ENCODE measurements around the gene SGMS1.
A peak's percentile ranks its signal among the peaks of the same experiment; 100 is the strongest.

The SGMS1 gene

DNA sequence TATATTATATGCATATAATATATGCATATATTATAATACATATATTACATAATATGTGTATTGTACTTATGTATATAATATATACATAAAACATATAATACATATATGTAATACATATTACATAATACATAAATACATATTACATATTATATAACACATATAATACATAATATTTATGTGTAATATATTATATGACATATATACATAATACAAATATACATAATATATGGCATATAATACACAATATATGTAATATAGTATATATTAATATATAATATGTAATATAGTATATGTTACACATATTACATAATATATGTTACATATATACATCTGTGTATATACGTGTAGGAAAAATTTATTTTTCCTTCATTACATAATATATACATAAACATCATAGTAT lies 63.4 kb downstream of the SGMS1 start:
- intact Hi-C loops (cut with DNase I; ENCODE audit: low total_unique reads) = no loop called here
- TF ChIP-seq, protein P1, sequence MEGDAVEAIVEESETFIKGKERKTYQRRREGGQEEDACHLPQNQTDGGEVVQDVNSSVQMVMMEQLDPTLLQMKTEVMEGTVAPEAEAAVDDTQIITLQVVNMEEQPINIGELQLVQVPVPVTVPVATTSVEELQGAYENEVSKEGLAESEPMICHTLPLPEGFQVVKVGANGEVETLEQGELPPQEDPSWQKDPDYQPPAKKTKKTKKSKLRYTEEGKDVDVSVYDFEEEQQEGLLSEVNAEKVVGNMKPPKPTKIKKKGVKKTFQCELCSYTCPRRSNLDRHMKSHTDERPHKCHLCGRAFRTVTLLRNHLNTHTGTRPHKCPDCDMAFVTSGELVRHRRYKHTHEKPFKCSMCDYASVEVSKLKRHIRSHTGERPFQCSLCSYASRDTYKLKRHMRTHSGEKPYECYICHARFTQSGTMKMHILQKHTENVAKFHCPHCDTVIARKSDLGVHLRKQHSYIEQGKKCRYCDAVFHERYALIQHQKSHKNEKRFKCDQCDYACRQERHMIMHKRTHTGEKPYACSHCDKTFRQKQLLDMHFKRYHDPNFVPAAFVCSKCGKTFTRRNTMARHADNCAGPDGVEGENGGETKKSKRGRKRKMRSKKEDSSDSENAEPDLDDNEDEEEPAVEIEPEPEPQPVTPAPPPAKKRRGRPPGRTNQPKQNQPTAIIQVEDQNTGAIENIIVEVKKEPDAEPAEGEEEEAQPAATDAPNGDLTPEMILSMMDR (IDR thresholded peaks at IDR 0.05) = no peak
- Histone ChIP-seq H3K27ac (no peak overlapping the region), H3K9me3 (no peaks in the 10 kb centered on the region), H3K4me1 (peaks cover 0 to 54% (median 29%) of the 10 kb centered on the region in 4 donors), H3K36me3 (no peaks in the 10 kb centered on the region), H3K4me3 (no peak overlapping the region), H3K27me3 (no peaks in the 10 kb centered on the region)
- no peak for DNase-seq

DNA sequence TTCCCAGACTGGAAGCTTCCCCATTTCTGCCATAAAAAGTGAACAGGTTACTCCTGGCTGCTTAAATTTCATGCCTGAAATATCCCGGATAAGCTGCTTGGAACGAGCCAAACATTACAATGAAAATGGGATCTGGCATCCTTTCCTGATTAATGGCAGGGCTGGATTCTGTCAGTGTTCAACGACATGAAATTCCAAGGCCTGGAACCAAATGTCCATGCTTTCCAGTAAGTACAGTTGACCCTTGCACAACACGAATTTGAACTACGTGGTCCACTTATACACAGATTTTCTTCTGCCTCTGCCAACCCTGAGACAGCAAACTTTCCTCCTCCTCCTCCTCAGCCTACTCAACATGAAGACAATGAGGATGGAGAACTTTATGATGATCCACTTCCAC lies 65.4 kb downstream of the SGMS1 start:
- Histone ChIP-seq H3K4me3 (no peak overlapping the region), H3K36me3 (no peaks in the 10 kb centered on the region), H3K27ac (no peak overlapping the region), H3K27me3 (no peaks in the 10 kb centered on the region), H3K9me3 (no peaks in the 10 kb centered on the region), H3K4me1 (peaks cover 0 to 73% (median 46%) of the 10 kb centered on the region in 4 donors)
- TF ChIP-seq, protein P1 (IDR thresholded peaks at IDR 0.05) = no peak
- no peak for DNase-seq
- intact Hi-C loops (cut with DNase I; ENCODE audit: low total_unique reads) = no loop called here

DNA sequence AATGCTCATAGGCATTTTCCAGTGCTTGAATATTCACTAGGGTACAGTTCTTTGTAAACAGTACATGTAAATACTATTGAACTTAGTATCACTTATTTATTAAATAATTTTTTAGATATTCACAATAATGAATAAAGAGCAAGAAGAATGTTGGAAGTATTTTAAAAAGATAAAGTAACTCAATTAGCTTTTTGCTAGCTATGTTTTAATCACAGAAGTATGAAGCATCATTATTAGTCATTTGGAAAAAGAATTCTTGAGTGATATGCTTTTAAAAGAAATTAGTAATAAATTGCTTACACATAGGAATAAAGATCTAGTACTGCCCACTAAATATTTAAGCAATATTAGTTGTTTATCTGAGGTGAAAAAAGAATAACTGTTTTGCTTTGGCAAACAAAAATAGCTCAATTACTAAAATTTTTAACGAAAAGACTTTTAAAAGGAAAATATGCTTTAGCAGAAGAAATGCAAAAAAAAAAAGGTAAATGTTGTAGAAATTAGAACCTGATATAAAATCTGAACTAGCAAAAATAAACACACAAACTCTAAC lies 66.5 kb downstream of the SGMS1 start:
- DNase-seq = no peak
- H3K27me3 ChIP-seq = no peaks in the 10 kb centered on the region
- intact Hi-C loops (cut with DNase I; ENCODE audit: low total_unique reads) = no loop called here
- TF ChIP-seq, protein P1 (IDR thresholded peaks at IDR 0.05) = no peak
- H3K36me3 ChIP-seq = no peaks in the 10 kb centered on the region
- peaks cover 0 to 83% (median 52%) of the 10 kb centered on the region in 4 donors for H3K4me1 ChIP-seq
- H3K9me3 ChIP-seq = no peaks in the 10 kb centered on the region
- H3K27ac ChIP-seq = no peak overlapping the region
- H3K4me3 ChIP-seq = no peak overlapping the region

DNA sequence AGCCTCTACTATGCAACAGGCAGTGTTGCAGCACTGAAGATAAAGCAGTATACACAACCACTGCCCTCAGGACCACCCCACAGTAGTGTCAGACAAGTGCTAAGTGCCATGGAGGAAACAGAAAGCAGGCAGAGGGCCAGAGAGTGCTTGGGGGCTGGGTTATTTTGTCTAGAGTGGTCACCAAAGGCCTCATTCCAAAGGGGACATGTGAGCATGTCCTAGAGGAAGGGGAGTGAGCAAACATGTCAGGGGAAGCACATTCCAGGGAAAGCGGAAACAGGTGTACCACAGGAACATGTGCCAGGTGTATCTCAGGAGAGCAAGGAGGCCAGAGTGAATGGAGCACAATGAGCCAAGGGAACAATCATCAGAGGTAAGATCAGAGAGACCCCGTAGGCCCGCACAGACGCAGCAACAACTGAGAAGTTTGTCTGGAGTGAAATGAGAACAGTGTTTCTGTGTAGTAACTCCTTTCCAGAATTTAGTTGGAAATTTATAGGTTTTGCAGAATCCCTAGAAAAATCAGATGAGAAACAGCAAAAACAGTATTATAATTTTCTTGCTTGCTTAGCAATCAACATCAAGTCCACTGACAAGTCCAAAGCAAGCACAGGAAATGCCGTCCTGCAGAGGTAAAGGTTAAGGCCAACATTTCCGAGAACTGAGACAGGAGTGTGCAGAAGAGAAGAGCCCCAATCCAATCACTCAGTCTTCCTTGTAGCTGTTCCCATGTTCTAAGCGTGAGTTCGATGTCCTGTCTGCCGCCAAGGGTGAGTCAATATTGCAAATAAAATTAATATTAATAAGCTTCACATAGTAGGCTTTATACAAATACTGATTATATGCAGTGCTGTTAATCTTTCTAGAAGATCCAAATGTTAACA lies 67.3 kb downstream of the SGMS1 start:
- TF ChIP-seq, protein P1 (IDR thresholded peaks at IDR 0.05) = no peak
- peak overlapping the region; percentile 42 to 65 for H3K27ac ChIP-seq
- H3K9me3 ChIP-seq = no peaks in the 10 kb centered on the region
- intact Hi-C loops (cut with DNase I; ENCODE audit: low total_unique reads) = no loop called here
- H3K36me3 ChIP-seq = no peaks in the 10 kb centered on the region
- H3K4me1 ChIP-seq = peaks cover 0 to 81% (median 54%) of the 10 kb centered on the region in 4 donors
- no peak overlapping the region for H3K4me3 ChIP-seq
- no peak for DNase-seq
- no peaks in the 10 kb centered on the region for H3K27me3 ChIP-seq

DNA sequence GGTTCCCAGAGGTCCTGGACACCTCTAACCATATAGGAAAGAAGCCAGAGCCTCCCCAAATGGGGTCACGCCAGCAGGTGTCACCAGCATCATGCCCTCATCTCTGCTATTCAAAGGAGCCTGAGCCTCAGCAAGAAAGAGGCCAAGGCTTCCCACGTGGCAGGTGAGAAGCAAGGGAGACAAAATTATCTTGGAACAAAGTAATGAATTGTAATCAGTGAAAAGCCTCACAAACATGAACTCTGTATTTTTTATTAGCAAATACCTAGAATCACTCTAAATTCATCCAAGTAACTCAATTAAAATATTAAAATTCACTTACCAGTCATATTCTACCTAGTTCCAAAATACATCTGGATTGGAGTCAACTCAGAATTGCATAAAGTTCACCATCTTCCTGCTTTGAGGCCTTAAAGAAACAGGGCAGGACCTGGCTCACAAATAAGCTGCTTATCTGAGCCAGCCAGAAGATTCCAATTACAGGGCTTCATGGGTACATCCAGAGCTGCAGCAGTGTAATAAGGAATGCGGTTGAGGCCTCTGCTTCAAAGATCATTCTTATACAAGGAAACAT lies 68.7 kb downstream of the SGMS1 start:
- H3K27me3 ChIP-seq = no peaks in the 10 kb centered on the region
- peak overlapping the region; percentile 42 to 65 for H3K27ac ChIP-seq
- H3K4me3 ChIP-seq = no peak overlapping the region
- TF ChIP-seq, protein P1 (IDR thresholded peaks at IDR 0.05) = no peak
- no peaks in the 10 kb centered on the region for H3K36me3 ChIP-seq
- no peak for DNase-seq
- peaks cover 0 to 70% (median 52%) of the 10 kb centered on the region in 4 donors for H3K4me1 ChIP-seq
- intact Hi-C loops (cut with DNase I; ENCODE audit: low total_unique reads) = loop anchor here (5.0 kb wide), 1 partner anchor 72 kb away; no protein-coding TSS in a partner anchor
- no peaks in the 10 kb centered on the region for H3K9me3 ChIP-seq
